MV-4-11 (cell line): Measurements from ENCODE around the gene PKHD1.

Experiments used
- DNase-seq: peaks from one replicate; lab custom pipeline; 2025; lab: John Stamatoyannopoulos, UW

The PKHD1 gene

DNA sequence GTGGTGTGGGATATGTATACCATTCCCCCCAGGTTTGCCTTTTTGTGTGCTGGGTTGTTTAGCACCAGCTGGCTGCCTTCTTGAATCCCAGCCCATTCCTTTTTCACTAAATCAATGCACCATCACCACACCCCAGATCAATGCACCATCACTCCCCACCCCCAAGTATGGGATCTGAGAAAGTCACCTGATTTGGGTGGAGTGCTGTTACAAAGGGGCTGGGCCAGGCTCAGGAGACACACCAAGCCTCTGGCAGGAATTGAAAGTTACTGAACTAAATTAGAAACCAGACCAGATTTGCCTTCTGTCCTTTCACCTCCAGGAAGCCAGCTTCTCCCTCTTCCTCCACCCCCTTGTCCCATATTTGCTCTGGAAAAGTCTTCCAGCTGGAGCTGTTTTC lies 19.6 kb upstream of the PKHD1 start:
- DNase-seq = no peak

DNA sequence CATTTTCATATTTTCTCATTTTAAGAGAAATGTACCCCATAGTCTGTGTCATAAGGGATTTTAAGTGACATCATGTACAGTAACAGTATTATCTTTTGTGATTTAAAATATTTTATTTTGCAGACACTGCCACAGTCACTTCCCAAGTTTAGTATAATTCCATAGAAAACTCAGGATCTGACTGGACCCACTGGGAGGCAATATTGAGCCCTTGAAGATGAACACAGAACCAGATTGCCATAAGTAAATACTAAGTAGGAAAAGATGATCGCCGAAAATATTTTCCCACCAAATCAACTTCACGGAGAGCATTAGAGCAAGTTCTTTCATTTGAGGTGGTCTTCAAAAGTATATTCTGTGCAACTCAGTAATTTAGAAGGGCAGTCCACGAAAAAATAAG lies 17.6 kb upstream of the PKHD1 start:
- no peak for DNase-seq

DNA sequence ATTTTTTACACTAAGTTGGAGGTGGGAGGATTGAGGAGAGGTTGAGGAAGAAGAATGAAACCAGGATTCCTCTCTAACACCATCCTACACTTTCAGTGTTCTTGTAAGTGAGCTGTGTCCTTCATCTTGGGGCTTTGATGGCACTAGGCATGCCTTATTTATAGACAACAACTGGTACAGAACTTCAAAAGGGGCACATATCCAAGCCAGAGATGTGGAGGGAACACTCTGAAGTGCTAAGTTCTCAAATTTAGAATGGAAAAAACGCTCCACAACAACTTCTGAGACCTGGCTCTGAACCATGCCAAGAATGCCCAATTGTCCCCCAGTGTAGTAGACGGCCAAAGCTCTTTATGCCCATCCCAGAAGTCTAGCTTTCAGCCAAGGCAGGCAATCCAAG lies 16.2 kb upstream of the PKHD1 start:
- no peak for DNase-seq

DNA sequence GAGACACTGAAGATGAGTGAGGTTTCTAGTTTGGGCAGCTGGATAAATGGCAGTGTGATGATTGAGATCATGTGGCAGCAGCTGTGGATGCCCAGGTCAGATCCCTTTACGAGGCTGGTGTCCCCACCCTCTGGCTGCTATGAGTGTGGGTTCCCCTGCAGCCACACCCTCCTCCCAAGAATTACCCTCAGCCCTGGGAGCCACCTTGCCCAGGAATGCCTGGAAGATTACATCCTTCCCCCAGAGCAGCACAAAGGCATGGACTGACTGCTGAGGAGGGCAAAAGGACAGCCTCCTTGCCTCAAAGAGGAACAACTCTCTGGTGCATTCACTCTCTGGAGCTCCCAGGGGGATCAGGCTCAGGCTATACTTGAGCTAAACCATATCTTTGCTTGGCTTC lies 15.0 kb upstream of the PKHD1 start:
- DNase-seq = no peak

DNA sequence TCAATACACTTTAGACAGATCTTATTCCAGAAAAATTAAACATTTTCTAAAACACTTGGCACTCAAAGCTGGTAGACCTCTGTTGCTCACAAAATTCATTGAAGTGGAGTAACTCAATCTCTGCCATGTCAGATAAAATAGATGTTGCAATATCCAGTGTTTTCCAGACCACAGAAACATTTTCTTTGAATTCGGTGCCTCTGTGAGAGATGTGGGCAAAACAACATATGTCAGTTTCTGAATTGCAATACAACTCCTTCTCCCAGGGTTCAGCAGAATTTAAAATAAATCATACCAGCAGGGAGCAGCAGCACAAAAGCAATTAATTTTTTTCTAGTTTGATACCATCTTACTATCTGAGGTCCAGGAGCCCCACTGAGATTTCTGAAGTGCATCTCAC lies 11.3 kb upstream of the PKHD1 start:
- DNase-seq = no peak

DNA sequence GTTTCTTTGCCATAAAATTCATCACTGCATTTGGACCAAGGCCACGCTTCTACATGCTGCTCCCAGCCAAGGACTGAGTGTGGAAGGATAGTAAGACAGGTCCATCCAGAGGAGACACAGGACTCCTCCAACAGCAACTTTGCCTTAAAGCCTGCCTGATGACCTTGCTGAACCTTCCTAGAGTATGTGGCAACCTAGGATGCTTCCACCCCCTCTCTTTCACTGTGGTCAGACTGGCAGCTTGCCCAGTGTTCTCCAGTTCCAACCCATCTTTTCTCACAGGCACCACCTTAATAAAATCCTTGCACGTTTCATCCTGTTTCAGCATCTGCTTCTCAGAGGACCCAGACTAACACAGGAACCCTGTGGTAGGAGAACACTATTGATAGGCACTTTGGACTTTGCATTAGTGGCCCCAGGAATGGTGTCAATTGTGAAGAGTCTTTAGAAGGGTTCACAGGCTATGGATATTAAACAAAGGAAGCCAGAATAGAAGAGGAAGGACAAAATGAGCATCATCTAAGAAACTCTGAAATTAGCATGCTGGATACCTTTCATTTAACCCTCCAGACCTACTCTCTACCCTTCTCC lies 2.4 kb upstream of the PKHD1 start:
- DNase-seq = peak; percentile 7

DNA sequence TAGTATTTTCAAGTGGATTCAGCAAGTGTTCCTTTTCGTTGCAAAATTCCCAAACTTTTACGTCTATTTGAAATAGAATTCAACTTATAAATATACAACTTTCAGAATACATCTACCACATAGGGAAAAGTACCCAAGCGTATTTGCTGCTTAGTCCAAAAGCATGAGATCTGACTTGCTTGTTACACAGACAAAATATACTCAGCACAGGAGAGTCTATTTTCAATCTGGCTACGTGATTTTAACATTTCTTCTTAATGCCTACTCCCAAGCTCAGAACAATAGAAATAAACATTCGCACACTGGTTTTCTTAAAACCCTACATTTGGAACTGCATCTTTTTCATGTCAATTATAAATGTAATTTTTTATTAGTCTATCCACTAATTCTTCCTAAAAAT lies 672 bp downstream of the PKHD1 start:
- DNase-seq = no peak

DNA sequence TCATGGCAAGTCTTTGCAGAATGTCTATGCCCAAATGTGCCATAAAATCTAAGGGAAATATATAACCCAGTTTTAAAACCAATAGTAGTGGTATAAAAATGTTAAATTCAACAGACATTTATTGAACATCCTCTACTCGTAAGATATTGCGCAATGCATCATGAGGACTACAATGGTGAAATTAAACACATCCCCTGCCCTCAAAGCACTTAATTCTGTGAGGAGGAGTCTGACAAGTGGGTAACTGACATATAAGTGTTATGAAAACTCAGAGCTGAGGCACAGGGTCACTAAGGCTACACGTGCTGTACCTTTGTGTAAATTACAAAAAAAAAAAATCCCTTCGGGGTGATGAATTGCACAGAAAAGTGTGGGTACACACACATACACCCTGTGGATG lies 6.2 kb downstream of the PKHD1 start:
- DNase-seq = no peak

DNA sequence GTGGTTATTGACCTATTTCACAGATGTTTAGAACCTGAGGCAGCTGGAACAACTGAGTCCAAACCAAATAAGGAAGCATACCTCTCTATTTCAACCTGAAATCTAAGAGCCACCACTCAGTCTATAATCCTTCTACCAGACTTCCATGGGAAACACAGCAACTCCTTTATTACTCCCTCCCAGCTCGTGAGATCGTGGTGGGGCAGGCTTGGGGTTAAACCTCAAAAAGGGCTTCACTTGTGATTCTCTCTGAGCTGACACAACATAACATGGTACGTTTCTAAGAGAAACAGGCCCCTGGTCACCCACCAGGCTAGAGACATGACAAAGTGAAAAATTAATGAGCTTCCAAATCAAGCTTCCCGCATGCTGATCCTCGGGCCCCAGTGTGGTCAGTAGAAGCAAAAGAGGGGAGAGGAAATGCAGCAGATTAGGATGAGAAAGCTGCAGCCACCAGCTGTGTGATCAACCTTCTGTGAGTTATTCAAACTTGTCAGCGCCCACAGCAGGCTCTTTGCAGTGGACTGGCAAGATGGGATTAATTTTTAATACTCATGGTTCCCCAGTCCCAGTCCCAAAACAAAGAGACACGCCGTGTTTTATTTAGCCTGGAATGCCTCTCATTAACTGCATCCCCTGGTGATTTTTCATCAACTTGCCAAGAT lies 9.3 kb downstream of the PKHD1 start:
- no peak for DNase-seq

DNA sequence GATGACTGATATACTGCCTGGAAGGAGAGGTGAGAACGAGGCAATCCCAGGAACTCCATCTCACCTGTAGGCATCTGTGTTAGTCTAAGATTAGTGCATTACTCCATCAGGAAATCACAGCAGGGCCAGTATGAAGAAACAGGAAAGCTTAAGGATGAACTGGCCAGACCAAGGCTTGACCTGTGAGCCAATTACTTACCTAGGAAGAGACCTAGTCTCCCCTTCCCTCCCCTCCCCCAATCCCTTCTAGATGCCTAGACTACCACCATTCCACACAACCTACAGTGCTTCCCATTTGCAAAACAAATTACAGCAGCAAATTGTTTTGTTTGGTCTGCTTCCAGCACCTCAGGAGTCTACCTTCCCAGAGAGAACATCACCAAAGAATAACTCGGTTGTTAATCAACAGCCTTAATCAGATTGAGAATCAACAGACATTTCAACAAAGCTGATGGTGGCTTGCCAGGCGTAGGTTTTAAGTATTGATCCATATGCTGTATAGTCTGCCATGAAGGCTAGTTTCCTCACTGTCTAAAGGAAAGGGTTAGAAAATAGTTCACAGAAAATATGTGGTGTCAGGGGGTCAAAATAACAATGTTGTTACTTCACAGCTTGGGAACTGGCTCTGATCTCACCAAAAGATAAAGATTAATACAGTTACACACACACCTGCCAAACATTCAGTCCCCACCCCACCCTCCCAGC lies 10.1 kb downstream of the PKHD1 start:
- DNase-seq = no peak

DNA sequence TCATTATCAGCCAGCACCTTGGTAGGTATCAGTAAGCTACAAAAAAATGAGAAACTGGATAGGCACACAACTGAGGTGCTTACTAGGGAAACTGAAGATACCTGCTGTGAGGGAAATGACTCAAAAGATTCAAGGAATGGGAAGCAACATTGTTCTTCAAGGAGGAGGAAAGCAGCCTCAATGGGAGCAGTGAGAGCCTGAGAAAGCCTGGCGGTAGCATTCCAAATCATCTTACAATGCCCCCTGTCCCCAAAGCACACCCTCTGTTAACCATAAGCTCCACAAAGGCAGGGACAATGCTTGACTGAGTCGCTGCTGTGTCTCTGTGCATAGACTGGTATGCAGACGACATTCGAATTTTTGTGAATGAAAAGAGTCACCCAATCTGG lies 10.6 kb downstream of the PKHD1 start:
- no peak for DNase-seq

DNA sequence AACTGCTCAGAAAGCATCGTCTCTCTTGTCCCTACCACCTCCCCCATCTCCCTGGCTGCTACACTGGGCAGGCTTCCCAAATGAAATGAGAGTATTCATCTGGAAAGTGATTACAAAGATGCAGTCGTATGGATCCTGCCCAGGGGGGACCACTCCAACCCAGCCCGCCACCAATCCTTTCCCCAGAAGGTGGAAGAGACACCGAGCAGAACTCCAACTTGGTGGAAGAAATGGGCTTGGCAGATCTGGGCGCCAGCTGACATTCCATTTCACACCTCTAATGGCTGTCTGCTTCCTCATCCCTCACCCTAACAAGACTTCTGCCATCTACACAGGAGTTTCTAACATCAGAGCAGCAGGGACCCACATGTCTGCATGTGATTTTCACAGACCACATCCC lies 12.7 kb downstream of the PKHD1 start:
- DNase-seq = no peak

DNA sequence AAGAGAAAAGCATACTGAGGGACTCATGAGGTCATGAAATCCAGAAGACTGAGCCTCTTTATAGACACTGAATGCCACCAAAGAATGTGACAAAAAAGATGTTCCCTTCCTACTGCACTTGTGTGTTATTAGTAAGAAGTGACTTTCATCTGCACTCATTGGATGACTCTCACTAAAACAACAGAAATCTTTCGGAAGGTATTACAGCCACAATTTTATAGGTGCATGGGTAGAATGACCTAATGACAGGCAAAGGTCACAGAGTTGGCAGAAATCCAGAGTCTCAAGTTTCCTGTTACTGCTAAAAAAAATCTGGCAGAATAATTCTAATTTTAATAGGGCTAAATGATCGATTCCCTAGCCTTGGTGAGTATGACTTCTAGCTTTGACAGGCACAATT lies 13.3 kb downstream of the PKHD1 start:
- DNase-seq = no peak

DNA sequence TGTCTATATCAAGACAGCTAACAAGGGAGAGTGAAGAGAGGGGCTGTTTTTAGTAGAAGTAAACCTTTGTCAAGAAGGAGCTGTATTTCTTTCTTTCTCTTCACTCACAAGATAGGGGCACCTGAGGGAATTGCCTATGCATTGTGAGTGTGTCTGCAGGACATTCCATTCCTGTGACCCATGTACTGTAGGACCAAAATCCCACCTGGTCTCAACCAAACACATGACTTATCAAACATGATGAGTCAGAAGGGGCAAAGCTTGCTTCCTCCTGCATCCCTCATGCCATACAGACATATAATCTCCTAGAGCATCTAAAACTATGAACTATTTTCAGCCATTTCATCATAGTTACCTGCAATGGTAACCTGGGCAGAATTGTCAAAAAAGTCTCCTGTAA lies 21.8 kb downstream of the PKHD1 start:
- DNase-seq = no peak

DNA sequence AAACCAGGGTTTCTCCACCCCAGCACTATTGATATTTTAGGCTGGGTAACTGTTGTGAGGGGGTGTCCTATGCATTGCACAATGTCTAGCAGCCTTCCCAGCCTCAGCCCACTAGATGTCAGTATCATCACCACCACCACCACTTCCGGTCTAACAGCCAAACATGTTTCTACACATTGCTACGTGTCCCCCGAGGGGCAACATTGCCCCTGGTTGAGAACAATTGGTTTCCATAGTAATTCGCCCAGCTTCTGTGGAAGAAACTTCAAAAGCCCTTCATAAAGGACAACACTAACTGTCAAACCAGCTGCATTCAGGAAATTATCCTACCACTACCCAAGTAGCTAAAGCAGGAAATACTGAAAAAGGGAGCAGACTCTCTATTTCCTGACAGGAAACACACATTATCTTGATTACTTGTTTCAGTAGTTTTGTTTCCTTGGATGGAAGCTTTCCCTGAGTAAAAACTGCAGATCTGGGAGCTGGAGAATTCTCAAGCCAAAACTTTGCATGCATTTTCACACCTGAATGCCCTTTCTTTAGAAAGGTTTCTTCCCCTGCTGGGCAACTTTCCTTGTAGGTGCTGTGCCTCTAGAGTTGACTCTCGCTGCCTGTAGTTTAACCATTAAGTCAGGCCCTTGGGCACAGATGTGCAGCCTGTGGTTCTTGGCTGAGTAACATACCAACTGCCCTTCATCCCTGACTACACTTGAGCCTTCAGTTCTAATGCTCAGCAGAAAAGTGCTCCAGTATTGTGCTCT lies 23.6 kb downstream of the PKHD1 start:
- peak; percentile 90 for DNase-seq

DNA sequence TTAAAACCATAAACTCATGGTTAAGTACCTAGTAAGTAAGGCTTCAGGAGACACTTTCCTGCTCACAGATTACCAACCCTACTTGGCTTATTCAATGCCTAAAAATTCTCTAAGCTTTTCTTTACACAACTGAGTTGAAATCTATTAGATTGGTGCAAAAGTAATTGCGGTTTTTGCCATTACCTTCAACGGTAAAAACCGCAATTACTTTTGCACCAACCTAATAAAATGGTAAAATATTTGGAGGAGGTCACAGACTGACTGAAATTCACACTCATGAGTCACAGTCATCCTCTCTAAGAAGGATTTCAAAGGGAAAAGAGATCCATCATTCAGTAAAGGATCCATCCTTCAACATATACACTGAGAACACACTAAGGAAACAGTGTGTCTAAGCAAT lies 25.9 kb downstream of the PKHD1 start:
- DNase-seq = no peak

DNA sequence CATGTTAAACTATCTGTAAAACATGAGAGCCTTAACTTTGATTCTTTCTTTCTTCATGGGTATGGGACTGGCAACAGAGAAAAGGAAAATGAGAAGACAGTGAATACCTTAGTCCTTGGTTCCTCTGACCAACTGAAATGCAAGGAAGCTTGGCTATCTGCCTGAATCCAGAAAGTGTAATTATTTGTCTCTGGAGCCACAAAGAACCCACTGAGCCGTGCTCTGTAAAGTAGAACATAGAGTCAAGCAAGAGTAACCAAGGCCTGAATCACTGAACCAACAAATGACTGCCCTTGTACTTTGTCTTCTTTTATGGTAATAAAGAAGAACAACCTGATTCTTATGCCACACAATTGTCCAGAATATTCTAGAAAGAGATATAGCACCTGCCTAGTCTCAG lies 27.6 kb downstream of the PKHD1 start:
- DNase-seq = no peak

DNA sequence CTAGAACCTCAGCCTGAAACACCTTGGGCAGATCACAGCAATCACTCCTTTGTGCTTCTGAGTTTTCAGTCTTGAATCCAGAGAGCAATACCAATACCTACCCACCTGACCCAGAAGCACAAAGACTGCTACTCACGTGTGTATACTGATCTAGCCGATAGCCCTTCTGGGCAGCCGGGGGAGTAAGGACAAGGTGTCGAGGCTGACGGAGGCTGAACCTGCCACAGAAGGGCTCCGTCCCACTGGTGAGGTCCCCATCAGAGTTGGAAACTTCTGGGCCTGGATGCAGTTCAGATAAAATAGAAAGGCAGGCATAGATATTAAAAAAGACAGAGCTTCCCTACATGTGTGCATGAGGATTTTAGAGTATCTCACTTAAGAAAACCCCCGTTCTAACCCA lies 32.0 kb downstream of the PKHD1 start:
- no peak for DNase-seq

DNA sequence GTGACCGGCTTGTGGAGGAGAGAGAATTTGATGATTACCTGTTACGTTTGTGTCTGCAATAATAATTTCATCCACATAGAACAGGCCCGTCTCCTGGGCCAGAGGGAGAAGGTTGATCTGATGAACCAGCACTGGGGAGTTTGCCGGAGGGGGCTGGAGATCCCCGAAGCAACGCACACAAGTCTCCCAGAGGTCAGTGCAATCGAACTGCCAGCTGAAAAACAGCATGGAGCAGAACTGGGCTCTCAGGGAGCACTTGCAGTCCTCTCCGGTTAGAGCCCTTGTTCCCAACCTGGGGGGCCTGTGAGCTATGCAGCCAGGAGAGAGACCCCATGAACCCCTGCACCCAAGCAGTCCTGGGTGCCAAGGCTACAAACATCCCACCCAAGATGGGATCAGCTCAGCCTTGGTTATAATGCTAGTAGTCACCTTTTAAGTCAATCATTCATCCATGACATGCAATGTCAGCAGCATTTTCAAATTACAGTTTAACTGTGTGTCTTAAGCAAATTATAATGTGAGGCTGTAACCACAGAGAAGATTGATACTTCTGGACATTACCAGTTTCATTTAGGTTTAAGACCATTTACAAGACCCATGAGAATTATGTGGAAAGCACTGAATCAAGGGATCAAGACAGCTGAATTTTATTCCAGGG lies 34.2 kb downstream of the PKHD1 start:
- DNase-seq = no peak

DNA sequence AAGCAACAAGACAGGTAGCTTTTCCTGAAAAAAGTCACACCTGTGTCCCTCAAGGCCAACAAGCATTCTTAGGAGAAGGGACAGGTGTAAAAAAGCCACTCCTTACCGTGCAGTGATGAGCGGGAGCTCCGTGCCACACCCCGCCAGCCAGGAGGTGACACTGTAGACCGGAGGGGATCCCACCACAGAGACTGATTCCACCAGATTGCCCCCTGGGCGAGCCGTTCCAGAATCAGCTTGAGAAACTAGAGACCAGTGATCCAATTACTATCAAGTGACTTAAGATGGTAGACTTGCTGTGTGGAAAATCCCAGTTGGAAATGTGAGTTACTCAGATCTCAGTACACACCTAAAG lies 37.4 kb downstream of the PKHD1 start:
- DNase-seq = no peak

DNA sequence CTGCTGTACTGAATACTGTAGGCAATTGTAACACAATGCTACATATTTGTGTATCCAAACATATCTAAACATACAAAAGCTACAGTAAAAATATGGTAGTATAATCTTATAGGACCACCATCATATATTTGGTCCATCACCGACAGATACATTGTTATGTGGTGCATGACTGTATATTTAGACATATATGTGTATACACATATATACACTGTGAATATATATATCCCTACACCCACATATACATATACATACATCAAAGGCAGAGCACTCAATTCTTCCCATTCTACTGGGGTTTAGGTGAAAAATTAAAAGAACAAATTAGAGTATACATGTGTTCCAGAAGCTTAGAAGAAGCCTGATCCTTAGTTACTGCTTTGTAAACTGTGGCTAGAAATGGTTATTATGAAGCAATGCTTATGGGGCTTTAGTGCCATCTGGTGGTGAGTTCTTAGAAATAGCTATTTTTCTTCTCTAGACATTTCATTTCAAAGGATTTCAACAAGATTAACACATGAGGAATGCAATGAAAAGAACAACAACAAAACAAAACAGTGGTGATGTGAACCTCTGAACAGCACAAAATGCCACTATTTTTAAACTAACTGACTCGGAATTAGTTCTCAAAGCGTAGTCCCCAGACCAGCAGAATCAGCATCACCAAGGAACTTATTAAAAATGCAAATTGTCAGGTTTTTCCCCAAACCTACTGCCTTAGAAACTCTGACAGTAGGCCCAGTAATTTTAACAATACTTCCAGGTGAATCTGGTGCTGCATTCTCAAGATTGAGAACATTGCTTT lies 38.0 kb downstream of the PKHD1 start:
- peak; percentile 10 for DNase-seq

DNA sequence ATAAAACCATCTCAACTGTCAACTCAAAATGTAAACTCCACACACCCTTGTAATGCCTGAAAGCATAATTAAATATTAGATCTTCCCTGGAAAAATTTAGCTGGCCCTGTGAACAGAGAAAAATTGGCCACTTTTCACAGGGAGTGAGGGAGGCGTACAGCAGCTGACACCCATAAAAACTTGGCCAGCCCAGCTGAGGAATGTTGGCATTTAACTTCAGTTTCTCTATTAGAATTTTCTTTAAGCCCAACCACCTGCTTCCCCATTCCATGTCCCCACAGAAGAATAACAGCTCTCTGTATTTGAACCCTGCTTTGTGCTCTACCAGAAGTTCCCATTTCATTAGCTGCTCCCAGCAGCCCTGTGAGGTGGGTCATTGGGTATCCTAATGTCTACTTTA lies 41.0 kb downstream of the PKHD1 start:
- no peak for DNase-seq
